Bronchial epithelial cell (primary cell): ENCODE measurements around the gene DNAH3. TPM values are rescaled to one million over a fixed set of nuclear protein-coding genes. Genes with fewer than 3 reads are reported as not detected.

Experiments
- DNase-seq: peaks from one replicate; pipeline ENCODE4 v3.0.0-alpha.2; 2010; ENCODE audit warnings: low read depth
- FAIRE-seq: peaks from 2 replicates; lab custom pipeline; 2011; peaks lifted over from hg19 to GRCh38; lab: Jason Lieb, UNC
- H3K27me3 ChIP-seq: 2 replicates; pipeline ENCODE4 v1.5.1; 2011; ENCODE audit warnings: low read length; ENCODE audit not compliant: control insufficient read depth, insufficient read depth
- H3K36me3 ChIP-seq: 2 replicates; pipeline ENCODE4 v1.5.1; 2011; ENCODE audit warnings: low read length; ENCODE audit not compliant: control insufficient read depth, insufficient read depth
- H3K4me3 ChIP-seq: 2 replicates; pipeline ENCODE4 v1.5.1; 2011; ENCODE audit warnings: mild to moderate bottlenecking, low read depth, low read length, control low read depth
- CTCF ChIP-seq: IDR thresholded peaks from 2 replicates; pipeline ENCODE4 v1.5.1; 2011; ENCODE audit warnings: mild to moderate bottlenecking, moderate library complexity, low read length, control low read depth, inconsistent platforms; ENCODE audit not compliant: insufficient read depth, severe bottlenecking
- total RNA-seq: library from RNA; depleted of rRNA; stranded (reverse); fragments of >200 nt; gene quantifications from 2 replicates; pipeline ENCODE4 v1.2.1, GENCODE V29; 2014

Gene DNAH3
- total RNA-seq, 1 donor from 2014 or later: 0.26 TPM

GRCh38 chr16:20899477-20900298 is 251.0 kb downstream of the DNAH3 start:
- FAIRE-seq (no peak), DNase-seq (no peak)
- Histone ChIP-seq H3K4me3 (peak overlapping the region; percentile 78), H3K27me3 (no peaks in the 10 kb centered on the region), H3K36me3 (peaks cover 2% of the 10 kb centered on the region)
- no peak for TF ChIP-seq CTCF

- peaks cover 7% of the 10 kb centered on the region for H3K36me3 ChIP-seq
- H3K27me3 ChIP-seq: no peaks in the 10 kb centered on the region
- peak overlapping the region; percentile 78 for H3K4me3 ChIP-seq
- no peak for TF ChIP-seq CTCF
- peak; percentile 44 for DNase-seq
- FAIRE-seq: no peak
Observed at GRCh38 chr16:20899071-20899470, 251.6 kb downstream of the DNAH3 start.

- Histone ChIP-seq H3K36me3 (peaks cover 9% of the 10 kb centered on the region), H3K4me3 (no peak overlapping the region), H3K27me3 (no peaks in the 10 kb centered on the region)
- TF ChIP-seq CTCF: no peak
- FAIRE-seq (no peak), DNase-seq (no peak)
Observed at GRCh38 chr16:20897922-20898321, 252.7 kb downstream of the DNAH3 start.

- FAIRE-seq: no peak
- TF ChIP-seq CTCF: no peak
- DNase-seq: peak; percentile 81
- Histone ChIP-seq H3K36me3 (peaks cover 9% of the 10 kb centered on the region), H3K27me3 (no peaks in the 10 kb centered on the region), H3K4me3 (no peak overlapping the region)
Observed at GRCh38 chr16:20897253-20897897, 253.3 kb downstream of the DNAH3 start.

- no peak overlapping the region for H3K4me3 ChIP-seq
- no peaks in the 10 kb centered on the region for H3K27me3 ChIP-seq
- DNase-seq: no peak
- TF ChIP-seq CTCF: no peak
- FAIRE-seq: no peak
- H3K36me3 ChIP-seq: peaks cover 10% of the 10 kb centered on the region
Observed at GRCh38 chr16:20894388-20894787, 256.3 kb downstream of the DNAH3 start.
